Neural cell (in vitro differentiated cells): ENCODE data around the gene DIRAS1. TPM values are rescaled to one million over a fixed set of nuclear protein-coding genes. Genes with fewer than 3 reads are reported as not detected.

Source experiments
- H2AFZ ChIP-seq: fragments of 200-600, 300-800 bp; sonication (generic), shearing (Covaris generic); 2 replicates; pipeline ENCODE4 v1.6.0; 2014; ENCODE audit warnings: low read depth, mild to moderate bottlenecking, antibody characterized with exemption, low read length, moderate library complexity
- H3F3A ChIP-seq: fragments of 200-600 bp; shearing (Covaris generic); 2 replicates; pipeline ENCODE4 v1.6.1; 2016; ENCODE audit warnings: mild to moderate bottlenecking, moderate library complexity, mixed read lengths, antibody characterized with exemption, low read length; ENCODE audit not compliant: insufficient read depth, poor library complexity, severe bottlenecking
- H3K27ac ChIP-seq: fragments of 200-600, 300-800 bp; sonication (generic), shearing (Covaris generic); 2 replicates; pipeline ENCODE4 v1.5.1; 2014; ENCODE audit warnings: mild to moderate bottlenecking, low read length, moderate library complexity
- H3K27me3 ChIP-seq: fragments of 300-800, 200-600 bp; sonication (generic), shearing (Covaris generic); 2 replicates; pipeline ENCODE4 v1.6.0; 2014; ENCODE audit warnings: mild to moderate bottlenecking, low read depth, low read length, moderate library complexity; ENCODE audit not compliant: insufficient read depth
- H3K36me3 ChIP-seq: fragments of 300-800, 200-600 bp; sonication (generic), shearing (Covaris generic); 2 replicates; pipeline ENCODE4 v1.5.1; 2014; ENCODE audit warnings: mild to moderate bottlenecking, antibody characterized with exemption, low read length, moderate library complexity; ENCODE audit not compliant: insufficient read depth
- H3K4me2 ChIP-seq: fragments of 300-800, 200-600 bp; sonication (generic), shearing (Covaris generic); 2 replicates; pipeline ENCODE4 v1.6.0; 2014; ENCODE audit warnings: mild to moderate bottlenecking, low read length
- H3K4me3 ChIP-seq: fragments of 300-800, 200-600 bp; sonication (generic), shearing (Covaris generic); 2 replicates; pipeline ENCODE4 v1.5.1; 2014; ENCODE audit warnings: mild to moderate bottlenecking, low read length, moderate library complexity
- H3K79me2 ChIP-seq: fragments of 200-600 bp; shearing (Covaris generic); replicated peaks from 2 replicates; pipeline ENCODE4 v1.6.0; 2014; ENCODE audit warnings: mild to moderate bottlenecking, low read length, moderate library complexity; ENCODE audit not compliant: insufficient read depth
- H3K9ac ChIP-seq: fragments of 300-800, 200-600 bp; sonication (generic), shearing (Covaris generic); 2 replicates; pipeline ENCODE4 v1.6.1; 2016; ENCODE audit warnings: mild to moderate bottlenecking, low read length, mixed read lengths
- H3K9me2 ChIP-seq: fragments of 200-600 bp; shearing (Covaris generic); 2 replicates; pipeline ENCODE4 v1.6.1; 2016; ENCODE audit warnings: mild to moderate bottlenecking, low read length, mixed read lengths; ENCODE audit not compliant: insufficient read depth
- H3K9me3 ChIP-seq: fragments of 200-600, 300-800 bp; sonication (generic), shearing (Covaris generic); 2 replicates; pipeline ENCODE4 v1.6.1; 2016; ENCODE audit warnings: mild to moderate bottlenecking, mixed run types, low read length, moderate library complexity, mixed read lengths
- H4K20me1 ChIP-seq: fragments of 200-600 bp; shearing (Covaris generic); 2 replicates; pipeline ENCODE4 v1.6.1; 2016; ENCODE audit warnings: mild to moderate bottlenecking, mixed run types; ENCODE audit not compliant: insufficient read depth
- CTCF ChIP-seq: fragments of 450-650 bp; IDR thresholded peaks from 2 replicates; pipeline ENCODE4 v1.5.1; 2014; ENCODE audit warnings: antibody characterized with exemption, mild to moderate bottlenecking, moderate library complexity; ENCODE audit not compliant: poor library complexity, severe bottlenecking
- EP300 ChIP-seq: fragments of 450-650 bp; conservative IDR thresholded peaks from 2 replicates; pipeline ENCODE4 v1.6.1; 2014; ENCODE audit warnings: antibody characterized with exemption, mild to moderate bottlenecking, moderate library complexity; ENCODE audit not compliant: poor library complexity, severe bottlenecking
- EZH2 ChIP-seq: fragments of 200-600, 300-800 bp; shearing (Covaris generic), sonication (generic); IDR thresholded peaks from 2 replicates; pipeline ENCODE4 v1.6.1; 2014; ENCODE audit warnings: antibody characterized with exemption, low read length, borderline replicate concordance, mild to moderate bottlenecking; ENCODE audit not compliant: insufficient read depth, poor library complexity, severe bottlenecking
- MXI1 ChIP-seq: fragments of 450-650 bp; conservative IDR thresholded peaks from 2 replicates; pipeline ENCODE4 v1.6.1; 2014; ENCODE audit warnings: antibody characterized with exemption, mild to moderate bottlenecking; ENCODE audit not compliant: poor library complexity, severe bottlenecking
- POLR2AphosphoS5 ChIP-seq: IDR thresholded peaks from 2 replicates; pipeline ENCODE4 v1.6.1; 2012
- RAD21 ChIP-seq: fragments of 450-650 bp; conservative IDR thresholded peaks from 2 replicates; pipeline ENCODE4 v1.6.1; 2014; ENCODE audit warnings: antibody characterized with exemption, mild to moderate bottlenecking, moderate library complexity
- REST ChIP-seq: IDR thresholded peaks from 2 replicates; pipeline ENCODE4 v1.6.1; 2012; ENCODE audit warnings: borderline replicate concordance
- SMC3 ChIP-seq: fragments of 450-650 bp; conservative IDR thresholded peaks from 2 replicates; pipeline ENCODE4 v1.6.1; 2014; ENCODE audit warnings: antibody characterized with exemption, mild to moderate bottlenecking, moderate library complexity; ENCODE audit not compliant: poor library complexity
- TAF1 ChIP-seq: IDR thresholded peaks from 2 replicates; pipeline ENCODE4 v1.6.1; 2012; ENCODE audit warnings: low read depth
- polyA plus RNA-seq: library from polyadenylated mRNA; depleted of rRNA; stranded (reverse); fragments of >200 nt; gene quantifications from 2 replicates; pipeline ENCODE4 v1.2.3, GENCODE V29; 2014

The DIRAS1 gene
- polyA plus RNA-seq, 1 donor from 2014 or later: 39.8 TPM

GRCh38 chr19:2693492-2694160 is 27.5 kb downstream of the DIRAS1 start:
- Histone ChIP-seq H4K20me1 (no peaks in the 10 kb centered on the region), H3K4me2 (no peak overlapping the region), H3F3A (no peaks in the 10 kb centered on the region), H3K27me3 (no peaks in the 10 kb centered on the region), H3K9me3 (no peaks in the 10 kb centered on the region), H3K36me3 (no peaks in the 10 kb centered on the region), H3K27ac (no peak overlapping the region), H3K79me2 (no peaks in the 10 kb centered on the region), H3K9ac (no peak overlapping the region), H2AFZ (no peak overlapping the region), H3K9me2 (no peaks in the 10 kb centered on the region), H3K4me3 (no peak overlapping the region)
- no peak for TF ChIP-seq SMC3
- no peak for TF ChIP-seq CTCF
- no peak for TF ChIP-seq POLR2AphosphoS5
- TF ChIP-seq MXI1: no peak

DNA sequence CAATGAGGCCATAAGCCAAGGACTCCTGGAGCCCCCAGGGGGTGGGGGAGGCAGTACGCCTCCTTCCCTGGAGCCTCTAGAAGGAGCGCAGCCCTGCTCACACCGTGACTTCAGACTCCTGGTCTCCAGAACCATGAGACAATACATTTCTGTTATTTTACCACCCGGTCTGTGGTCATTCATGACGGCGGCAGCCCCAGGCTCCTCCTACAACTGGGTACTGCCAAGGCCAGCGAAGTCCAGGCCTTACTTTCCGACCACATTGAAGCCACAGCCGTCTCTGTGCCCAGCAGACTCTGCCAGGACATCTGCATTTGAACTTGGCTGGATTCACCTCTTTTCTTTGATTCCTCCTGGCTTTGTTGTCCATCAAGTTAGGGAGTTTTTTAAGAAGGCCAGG is 29.2 kb downstream of the DIRAS1 start:
- TF ChIP-seq EP300: no peak
- TF ChIP-seq CTCF: no peak
- TF ChIP-seq RAD21: no peak
- no peak overlapping the region for H2AFZ ChIP-seq
- no peaks in the 10 kb centered on the region for H3K79me2 ChIP-seq
- H4K20me1 ChIP-seq: no peaks in the 10 kb centered on the region
- no peak overlapping the region for H3K9ac ChIP-seq
- H3K27ac ChIP-seq: no peak overlapping the region
- H3K9me2 ChIP-seq: no peaks in the 10 kb centered on the region
- no peaks in the 10 kb centered on the region for H3K9me3 ChIP-seq
- H3K27me3 ChIP-seq: no peaks in the 10 kb centered on the region
- H3F3A ChIP-seq: no peaks in the 10 kb centered on the region
- H3K36me3 ChIP-seq: no peaks in the 10 kb centered on the region
- H3K4me2 ChIP-seq: no peak overlapping the region
- H3K4me3 ChIP-seq: no peak overlapping the region

GRCh38 chr19:2690856-2691255 is 30.3 kb downstream of the DIRAS1 start:
- Histone ChIP-seq H3K9me3 (no peaks in the 10 kb centered on the region), H3K27me3 (no peaks in the 10 kb centered on the region), H3K4me3 (no peak overlapping the region), H3K79me2 (no peaks in the 10 kb centered on the region), H2AFZ (no peak overlapping the region), H3K27ac (no peak overlapping the region), H4K20me1 (no peaks in the 10 kb centered on the region), H3K9me2 (no peaks in the 10 kb centered on the region), H3K36me3 (no peaks in the 10 kb centered on the region), H3F3A (no peaks in the 10 kb centered on the region), H3K9ac (no peak overlapping the region), H3K4me2 (no peak overlapping the region)
- no peak for TF ChIP-seq RAD21
- TF ChIP-seq TAF1: no peak
- TF ChIP-seq EP300: no peak
- TF ChIP-seq REST: no peak
- TF ChIP-seq POLR2AphosphoS5: no peak
- TF ChIP-seq SMC3: no peak
- no peak for TF ChIP-seq EZH2
- no peak for TF ChIP-seq MXI1
- no peak for TF ChIP-seq CTCF
